MM.1S (cell line): ENCODE measurements around the gene C18orf54.

Experiments
- EZH2 ChIP-seq: fragments of 300-600 bp; sonication (generic); optimal IDR thresholded peaks from 2 replicates; pipeline ENCODE3; 2017; ENCODE audit warnings: low read depth, mild to moderate bottlenecking, antibody characterized with exemption, low read length, mixed read lengths
- TF ChIP-seq, protein P1 (sequence below): fragments of 300-600 bp; sonication (generic); IDR thresholded peaks from 2 replicates; pipeline ENCODE4 v1.5.1; 2016; ENCODE audit warnings: antibody characterized with exemption, low read length, mixed read lengths

DNA sequence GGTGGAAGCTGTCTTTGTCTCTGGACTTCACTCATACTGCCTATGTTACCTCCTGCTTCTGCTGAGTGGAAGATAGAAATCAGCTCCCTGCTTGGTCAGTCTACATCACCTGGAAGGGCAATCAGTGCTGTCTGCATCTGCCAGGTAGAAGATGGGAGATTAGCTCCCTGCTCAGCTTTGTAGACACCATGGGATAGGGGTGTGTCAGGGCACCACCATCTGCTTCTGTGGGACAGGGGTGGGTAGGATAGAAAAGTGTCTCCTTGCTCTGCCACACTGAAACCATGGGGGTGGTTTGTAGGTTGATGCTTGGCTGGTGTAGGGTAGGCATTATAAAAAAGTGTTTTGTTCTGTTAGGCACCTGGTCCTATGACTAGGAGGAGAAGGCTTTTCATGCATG lies 34.1 kb upstream of the C18orf54 start:
- TF ChIP-seq, protein P1, sequence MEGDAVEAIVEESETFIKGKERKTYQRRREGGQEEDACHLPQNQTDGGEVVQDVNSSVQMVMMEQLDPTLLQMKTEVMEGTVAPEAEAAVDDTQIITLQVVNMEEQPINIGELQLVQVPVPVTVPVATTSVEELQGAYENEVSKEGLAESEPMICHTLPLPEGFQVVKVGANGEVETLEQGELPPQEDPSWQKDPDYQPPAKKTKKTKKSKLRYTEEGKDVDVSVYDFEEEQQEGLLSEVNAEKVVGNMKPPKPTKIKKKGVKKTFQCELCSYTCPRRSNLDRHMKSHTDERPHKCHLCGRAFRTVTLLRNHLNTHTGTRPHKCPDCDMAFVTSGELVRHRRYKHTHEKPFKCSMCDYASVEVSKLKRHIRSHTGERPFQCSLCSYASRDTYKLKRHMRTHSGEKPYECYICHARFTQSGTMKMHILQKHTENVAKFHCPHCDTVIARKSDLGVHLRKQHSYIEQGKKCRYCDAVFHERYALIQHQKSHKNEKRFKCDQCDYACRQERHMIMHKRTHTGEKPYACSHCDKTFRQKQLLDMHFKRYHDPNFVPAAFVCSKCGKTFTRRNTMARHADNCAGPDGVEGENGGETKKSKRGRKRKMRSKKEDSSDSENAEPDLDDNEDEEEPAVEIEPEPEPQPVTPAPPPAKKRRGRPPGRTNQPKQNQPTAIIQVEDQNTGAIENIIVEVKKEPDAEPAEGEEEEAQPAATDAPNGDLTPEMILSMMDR = no peak
- no peak for TF ChIP-seq EZH2
